GM12864 (cell line): ENCODE measurements around the gene CPEB2.

Experiments used
- DNase-seq: peaks from one replicate; pipeline ENCODE4 v3.0.0-alpha.2; 2011; ENCODE audit warnings: low read depth
- H3K4me3 ChIP-seq: 2 replicates; pipeline ENCODE4 v1.5.1; 2011; ENCODE audit warnings: mild to moderate bottlenecking, low read depth, low read length, control low read depth
- CTCF ChIP-seq: IDR thresholded peaks from 2 replicates; pipeline ENCODE4 v1.5.1; 2011; ENCODE audit warnings: low read depth, mild to moderate bottlenecking, moderate library complexity, low read length, control low read depth, inconsistent platforms; ENCODE audit errors: missing control alignments

CPEB2 gene

DNA sequence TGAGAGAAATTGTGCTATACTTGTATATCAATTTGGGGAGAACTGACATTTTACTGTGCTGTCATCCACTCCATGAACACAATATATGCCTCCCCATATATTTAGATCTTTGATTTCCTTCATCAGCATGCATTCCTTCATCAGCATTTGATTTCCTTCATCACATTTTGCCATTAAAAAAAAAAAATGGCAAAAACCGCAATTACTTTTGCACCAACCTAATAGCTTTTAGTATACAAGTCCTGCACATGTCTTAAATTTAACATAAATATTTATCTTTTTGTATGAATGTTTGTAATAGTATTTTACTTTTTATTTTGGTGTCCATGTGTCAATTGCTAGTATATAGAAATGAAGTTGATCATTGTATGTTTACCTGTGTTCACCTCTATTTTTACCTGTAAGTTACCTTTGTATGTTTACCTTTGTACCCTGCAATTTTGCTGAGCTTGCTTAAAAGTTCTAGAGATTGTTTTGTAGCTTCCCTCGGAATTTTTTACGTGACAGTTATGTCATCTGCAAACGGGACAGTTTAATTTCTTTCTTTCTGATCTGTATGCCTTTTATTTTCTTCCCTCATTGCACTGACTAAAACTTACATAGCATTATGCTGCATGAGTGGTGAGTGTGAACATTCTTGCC, 86.2 kb downstream of the CPEB2 start:
- TF ChIP-seq CTCF = no peak
- no peak overlapping the region for H3K4me3 ChIP-seq
- no peak for DNase-seq

DNA sequence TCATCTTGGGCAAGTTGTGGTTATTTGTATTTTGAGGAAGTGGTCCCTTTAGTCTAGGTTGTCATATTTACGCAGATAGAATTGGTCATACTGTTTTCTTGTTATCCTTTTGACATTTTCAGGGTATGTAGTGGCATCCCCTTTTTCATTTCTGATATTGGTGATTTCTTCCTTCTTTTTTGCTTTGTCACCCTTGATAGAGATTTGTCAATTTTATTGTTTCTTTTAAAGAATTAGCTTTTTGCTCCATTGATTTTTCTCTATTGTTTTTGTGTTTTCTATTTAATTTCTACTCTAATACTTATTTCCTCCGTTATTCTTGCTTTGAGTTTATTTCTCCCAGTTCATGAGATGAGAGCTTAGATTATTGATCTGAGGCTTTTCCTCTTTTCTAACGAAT, 87.7 kb downstream of the CPEB2 start:
- DNase-seq = no peak
- no peak overlapping the region for H3K4me3 ChIP-seq
- no peak for TF ChIP-seq CTCF

DNA sequence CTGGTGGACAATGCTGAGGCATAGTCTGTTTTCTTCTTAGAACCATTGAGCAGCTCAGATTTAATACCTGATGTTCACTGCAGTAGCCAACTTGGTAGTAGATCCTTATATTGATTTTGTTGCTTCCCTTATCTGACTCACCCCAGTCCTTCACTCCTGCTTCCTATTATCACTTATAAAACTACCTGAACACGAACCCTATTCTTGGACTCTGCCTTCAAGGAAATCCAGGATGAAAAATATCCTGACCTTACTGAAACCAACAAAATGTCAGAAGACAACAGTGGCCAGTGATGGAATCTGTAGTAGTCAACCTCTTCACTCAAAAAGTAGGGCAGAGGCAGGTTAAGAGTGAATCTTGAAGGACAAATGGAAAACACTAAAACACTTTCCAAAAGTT, 98.1 kb downstream of the CPEB2 start:
- no peak for DNase-seq
- no peak for TF ChIP-seq CTCF
- no peak overlapping the region for H3K4me3 ChIP-seq

DNA sequence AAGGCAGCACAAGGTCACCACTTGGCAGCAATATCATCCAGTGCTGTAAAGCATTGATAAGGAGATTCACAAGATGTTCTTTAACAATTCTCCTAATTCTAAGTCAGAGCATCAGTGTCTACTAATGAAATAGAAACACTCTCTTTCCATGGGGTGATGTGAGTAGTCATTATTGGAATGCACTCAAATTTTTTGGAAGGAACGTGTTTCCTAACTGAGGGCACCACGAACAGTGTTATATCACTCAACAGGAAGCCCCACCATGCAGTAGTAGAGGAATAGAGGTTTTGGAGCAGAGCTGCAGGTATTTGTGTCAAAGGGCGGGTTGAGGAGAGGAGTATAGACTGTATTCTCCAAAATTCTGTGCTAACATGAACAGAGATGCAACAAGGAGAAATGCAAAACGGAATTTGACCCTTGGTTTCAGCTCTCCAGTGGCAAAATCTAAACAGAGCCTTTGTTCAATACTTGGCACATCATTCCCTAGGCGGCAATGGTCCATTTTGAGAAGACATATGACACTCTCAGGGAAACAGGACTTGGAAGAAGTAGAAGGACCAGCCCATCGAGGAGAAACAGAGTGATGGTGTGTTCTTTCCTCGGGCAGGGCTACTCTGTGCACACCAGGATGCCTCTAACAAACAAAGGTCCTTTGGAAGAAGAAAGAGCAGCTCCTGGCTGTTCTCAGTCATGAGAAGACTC, 98.9 kb downstream of the CPEB2 start:
- no peak for DNase-seq
- H3K4me3 ChIP-seq = no peak overlapping the region
- TF ChIP-seq CTCF = no peak

- DNase-seq = no peak
- no peak for TF ChIP-seq CTCF
- no peak overlapping the region for H3K4me3 ChIP-seq
Measured at GRCh38 chr4:15104825-15105224, 102.5 kb downstream of the CPEB2 start.

DNA sequence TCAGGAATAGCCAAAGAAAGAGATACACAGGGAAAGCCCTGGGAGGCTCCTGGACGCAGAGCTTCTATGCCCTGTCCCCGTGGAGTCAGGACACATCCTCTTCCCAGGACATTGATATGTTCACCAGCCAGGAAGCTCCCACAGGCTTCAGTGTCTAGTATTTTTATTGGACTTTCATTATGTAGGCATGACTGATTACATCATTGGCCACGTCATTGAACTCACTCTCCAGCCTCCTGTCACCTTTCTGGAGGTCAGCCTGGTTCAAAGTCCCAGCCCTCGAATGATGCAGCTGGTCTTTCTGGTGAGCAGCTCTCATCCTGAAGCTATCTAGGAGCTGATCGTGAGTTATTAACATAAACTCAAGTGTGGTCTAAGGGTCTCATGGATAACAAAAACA, 104.1 kb downstream of the CPEB2 start:
- DNase-seq = no peak
- TF ChIP-seq CTCF = no peak
- no peak overlapping the region for H3K4me3 ChIP-seq

GRCh38 chr4:15109600-15109999, 107.3 kb downstream of the CPEB2 start:
- TF ChIP-seq CTCF = no peak
- no peak overlapping the region for H3K4me3 ChIP-seq
- no peak for DNase-seq
